IPS DF 4.7 (cell line): ENCODE results near the gene CAPN15.

Experiments
- DNase-seq: peaks from one replicate; pipeline ENCODE4 v3.0.0-alpha.2; 2013; ENCODE audit warnings: low spot score; ENCODE audit errors: extremely low read depth

Gene CAPN15

GRCh38 chr16:544517-544916 lies 17.0 kb downstream of the CAPN15 start:
- no peak for DNase-seq

- no peak for DNase-seq
Measured at GRCh38 chr16:546909-547770, 19.6 kb downstream of the CAPN15 start.

- DNase-seq: no peak
Measured at GRCh38 chr16:548586-548985, 21.1 kb downstream of the CAPN15 start.

DNA sequence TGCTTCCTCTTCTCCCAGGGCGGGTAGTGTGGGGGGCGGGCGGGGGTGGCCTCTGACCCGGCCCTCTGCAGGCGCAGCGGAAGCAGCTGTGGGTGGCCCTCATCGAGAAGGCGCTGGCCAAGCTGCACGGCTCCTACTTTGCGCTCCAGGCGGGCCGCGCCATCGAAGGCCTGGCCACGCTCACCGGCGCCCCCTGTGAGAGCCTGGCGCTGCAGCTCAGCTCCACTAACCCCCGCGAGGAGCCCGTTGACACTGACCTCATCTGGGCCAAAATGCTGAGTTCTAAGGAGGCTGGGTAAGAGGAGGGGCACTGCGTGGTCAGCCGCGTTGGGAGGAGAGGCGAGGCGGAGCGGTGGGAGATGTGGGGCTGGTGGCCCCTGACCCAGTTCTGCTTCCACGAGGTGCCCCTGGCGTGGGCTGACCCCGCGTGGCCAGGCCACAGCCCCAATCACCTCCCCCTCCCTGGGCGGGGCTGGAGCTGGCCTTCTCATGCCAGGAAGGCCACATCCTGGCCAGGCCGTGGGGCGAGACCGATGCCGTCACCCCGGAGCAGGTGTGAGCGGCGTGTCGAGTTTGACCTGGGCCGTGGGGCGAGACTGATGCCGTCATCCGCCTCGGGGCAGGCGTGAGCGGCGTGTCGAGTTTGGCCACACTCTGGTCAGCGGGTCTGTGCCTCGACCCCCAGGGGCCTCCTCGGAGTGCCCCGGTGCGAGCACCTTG lies 22.2 kb downstream of the CAPN15 start:
- no peak for DNase-seq

DNA sequence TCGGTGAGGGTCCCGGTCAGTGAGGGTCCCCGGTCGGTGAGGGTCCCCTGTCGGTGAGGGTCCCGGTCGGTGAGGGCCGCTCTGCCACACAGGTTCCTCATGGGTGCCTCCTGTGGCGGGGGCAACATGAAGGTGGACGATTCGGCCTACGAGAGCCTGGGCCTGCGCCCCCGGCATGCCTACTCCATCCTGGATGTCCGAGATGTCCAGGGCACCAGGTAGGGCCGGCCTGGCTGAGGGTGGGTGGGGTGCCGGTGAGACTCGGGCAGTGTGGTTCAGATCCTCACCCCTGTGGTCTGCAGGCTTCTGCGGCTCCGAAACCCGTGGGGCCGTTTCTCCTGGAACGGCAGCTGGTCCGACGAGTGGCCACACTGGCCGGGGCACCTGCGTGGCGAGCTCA lies 23.7 kb downstream of the CAPN15 start:
- no peak for DNase-seq

DNA sequence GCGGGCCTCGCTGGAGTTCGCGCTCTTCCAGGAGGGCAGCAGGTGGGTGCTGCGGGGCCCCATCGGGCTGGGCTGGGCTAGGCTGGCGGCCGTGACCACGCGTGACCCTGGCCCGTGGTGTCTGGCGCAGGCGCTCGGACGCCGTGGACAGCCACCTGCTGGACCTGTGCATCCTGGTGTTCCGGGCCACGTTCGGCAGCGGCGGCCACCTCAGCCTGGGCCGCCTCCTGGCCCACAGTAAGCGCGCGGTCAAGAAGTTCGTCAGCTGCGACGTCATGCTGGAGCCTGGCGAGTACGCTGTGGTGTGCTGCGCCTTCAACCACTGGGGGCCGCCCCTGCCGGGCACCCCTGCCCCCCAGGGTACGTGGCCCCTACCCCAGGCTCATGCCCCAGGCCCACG lies 24.7 kb downstream of the CAPN15 start:
- no peak for DNase-seq

GRCh38 chr16:553601-554296 lies 26.2 kb downstream of the CAPN15 start:
- DNase-seq: no peak

GRCh38 chr16:554297-554621 lies 26.7 kb downstream of the CAPN15 start:
- no peak for DNase-seq

DNA sequence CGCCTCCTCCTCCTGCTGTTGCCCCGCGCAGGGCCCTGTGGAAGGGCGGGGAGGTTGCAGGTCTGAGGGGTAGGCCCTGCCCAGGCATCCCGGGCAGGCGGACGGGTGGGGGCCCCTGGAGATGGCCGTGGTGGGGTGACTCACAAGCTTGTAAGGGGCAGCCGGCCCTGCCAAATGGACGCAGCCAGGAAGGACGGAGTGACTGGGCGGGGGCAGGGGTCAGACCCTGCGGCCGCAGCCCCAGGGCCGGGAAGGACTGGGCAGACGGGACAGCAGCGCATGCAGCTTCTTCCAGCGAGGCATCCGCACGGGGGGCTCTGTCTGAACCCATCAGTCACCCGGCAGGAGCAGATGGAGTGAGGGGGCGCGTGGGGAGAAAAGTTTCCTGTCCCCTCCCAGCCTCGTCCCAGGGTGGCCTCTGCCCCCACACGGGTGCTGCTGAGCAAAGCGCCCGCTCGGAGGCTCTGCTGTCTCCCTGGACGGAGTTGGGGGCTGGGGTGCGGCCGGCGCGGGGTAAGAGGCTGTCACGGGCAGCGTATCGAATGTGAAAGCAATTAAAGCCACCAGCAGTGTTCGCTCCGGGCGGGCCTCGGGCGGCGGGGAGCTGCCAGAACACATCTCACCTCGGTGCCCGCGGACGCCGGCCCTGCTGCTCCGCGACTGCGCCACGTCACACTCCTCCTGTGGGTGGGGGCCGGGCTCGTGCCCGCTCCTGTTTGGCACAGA lies 27.3 kb downstream of the CAPN15 start:
- DNase-seq: no peak

DNA sequence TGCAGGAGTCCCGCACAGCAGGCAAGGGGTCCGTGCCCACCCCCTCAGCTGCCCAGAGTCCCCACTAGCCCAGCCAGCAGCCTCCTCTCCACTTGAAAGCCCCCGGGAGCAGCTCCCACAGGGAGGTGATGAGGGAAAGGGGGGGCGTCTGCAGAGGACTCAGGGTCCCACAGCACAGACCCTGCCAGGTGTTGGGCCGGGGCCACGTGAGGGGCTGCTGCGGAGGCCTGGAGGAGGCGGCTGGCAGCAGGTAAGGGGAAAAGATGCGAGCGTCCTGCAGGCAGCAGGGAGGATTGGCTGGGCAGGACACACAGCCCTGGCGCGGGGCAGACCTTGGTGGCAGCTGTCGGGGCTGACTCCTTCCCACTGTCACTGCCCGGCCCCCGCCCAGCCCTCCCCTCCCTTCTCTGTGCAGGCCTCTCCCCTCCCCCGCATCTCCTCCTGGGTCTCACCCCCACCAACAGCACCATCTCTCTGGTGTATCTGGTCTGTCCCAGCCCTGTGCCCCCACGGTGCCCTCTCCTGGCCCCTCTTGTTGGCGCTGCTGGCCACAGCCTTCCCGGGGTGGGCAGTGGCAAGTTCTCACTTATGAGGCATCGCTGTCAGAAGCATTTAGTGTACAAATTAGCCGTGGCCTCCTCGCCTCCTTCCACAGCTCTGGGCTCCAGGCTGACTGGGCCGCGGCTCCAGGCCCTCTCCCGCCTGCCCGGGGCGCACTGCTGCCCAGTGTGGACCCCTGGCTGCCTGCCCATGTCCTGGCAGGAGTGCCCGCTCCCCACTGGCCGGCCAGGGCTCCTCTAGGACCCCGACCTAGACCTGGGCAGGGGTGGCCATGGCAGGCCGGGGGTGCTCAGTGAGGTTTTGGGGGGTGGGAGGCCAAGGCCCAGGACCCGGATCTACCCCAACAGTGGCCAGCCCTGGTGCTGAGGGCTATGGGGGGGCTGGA lies 28.3 kb downstream of the CAPN15 start:
- no peak for DNase-seq

GRCh38 chr16:556474-557173 lies 29.1 kb downstream of the CAPN15 start:
- no peak for DNase-seq

DNA sequence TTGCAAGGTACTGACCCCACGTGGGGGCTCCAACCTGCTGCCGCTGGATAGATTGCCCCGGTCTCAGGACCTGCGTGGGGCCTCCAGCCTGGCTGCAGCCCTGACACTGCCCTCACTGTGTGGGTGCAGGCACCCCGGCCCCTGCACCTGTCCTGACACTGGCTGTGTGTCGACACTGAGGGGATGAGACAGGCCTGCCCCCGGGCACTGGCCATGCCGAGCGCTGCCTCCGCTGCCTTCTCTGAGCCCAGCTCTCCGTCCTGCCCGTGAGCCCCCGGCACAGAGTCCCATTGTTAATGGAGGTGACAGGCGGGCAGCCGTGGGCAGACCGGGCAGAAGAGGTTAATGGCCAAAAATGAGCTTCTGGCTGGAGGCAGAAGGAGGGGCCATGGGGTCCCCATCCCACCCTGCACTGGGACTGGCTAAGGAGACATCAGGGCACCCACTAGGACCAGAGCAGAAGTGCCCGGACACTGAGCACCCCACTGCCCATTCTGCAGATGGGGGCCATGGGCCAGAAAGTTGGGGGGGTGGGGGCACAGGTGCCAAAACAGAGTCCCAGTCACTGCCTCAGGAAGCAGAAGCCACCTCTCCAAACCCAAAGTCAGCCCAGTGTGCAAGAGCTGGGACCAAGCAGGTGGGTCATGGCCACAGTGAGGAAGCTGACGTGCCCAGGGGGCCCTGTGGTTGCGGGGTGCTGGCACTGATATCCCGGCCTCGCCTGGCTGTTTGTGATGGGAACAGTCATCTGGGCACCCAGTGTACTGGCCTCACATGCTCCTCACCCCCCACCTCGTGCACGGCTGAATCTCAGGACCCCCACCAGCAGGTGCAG lies 30.2 kb downstream of the CAPN15 start:
- DNase-seq: no peak

DNA sequence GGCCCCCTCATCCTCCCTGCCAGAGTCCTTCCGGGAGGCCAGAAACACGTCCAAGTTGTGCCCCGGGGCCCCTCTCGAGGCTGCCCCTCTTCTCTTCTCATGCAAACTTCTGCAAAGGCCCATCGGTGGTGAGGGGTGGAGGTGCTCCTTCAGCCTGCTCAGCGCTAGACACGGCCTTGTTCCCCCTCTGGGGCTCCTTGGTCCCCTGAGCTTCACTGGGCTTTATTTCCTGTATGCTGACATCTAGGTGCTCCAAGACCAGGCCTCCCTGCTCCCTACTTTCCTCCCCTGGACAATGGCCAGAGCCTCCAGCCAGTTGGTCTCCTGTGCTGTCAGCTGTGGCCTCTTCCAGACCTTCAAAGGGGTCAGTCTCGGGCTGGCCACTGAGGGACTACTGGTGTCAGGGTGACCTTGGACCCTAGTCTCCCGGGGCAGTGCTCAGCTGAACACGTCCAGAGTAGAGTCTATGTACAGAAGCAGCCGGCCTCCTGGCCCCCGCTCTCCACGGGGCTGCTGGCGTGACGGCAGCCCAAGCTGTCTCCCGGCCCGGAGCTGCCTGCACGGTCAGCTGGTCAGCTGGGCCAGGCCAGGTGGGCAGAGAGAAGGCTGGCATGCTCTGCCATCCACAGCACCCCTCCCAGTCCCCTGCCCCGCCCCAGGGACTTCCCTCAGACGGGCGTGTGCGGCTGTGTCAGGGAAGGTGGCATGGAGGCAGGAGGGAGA lies 30.9 kb downstream of the CAPN15 start:
- no peak for DNase-seq

DNA sequence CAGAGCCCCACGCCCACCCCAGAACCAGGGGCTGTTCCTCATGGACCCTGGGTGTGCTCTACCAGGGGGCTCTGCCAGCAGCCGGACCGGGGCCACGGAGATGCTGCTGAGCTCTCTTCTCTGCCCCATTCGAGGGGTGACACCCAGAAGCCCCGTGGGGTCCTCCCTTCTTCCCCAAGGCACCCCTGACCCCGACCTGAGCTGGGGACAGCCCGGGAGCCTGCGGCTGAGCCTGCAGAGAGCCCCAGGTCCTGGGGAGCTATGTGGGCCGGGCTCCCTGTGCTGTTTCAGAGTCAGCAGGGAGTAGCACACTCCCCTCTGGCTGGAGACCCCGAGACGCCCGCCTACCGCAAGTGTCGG lies 31.5 kb downstream of the CAPN15 start:
- no peak for DNase-seq

DNA sequence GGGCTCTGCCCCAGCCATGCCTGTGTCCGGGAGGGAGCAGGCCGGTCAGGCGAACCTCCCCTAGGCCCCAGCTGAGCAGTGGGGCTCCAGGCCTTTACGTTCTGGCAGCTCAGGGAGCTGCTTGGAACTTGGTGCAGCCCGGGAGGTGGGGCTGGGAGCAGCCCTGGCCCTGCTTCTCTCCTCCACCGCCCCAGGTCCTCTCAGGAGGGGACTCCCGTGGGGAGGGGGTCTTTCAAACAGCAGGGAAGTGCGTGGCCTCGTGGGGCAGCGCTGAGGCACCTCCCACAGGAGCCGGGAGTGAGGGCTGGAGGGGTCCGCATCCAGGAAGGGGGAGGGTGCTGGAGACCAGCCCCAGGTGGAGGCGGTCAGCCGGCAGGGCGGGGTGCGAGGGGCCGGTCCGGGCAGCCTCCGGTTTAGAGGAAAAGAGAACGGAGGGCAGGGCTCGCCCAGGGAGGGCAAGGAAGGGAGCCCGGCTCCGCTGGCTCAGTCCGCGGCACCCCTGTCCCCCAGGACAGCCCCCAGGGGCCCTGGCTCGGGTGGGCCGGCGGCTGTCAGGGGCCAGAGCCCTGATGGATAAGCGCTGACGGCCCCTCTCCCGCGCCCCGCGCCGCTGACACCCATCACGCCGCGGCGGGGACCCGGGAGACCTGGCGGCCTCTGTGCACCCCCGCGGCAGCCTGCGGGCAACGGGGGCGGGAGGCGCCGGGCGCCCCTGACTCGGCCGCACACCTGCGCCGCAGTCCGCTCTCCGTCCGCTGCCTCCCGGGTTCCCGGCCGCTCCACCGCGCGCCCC lies 32.1 kb downstream of the CAPN15 start:
- DNase-seq: no peak

GRCh38 chr16:560204-560700 lies 32.7 kb downstream of the CAPN15 start, which contains the start of gene PRR35:
PRR35 (plus strand) TSS chr16:560394; CDS start chr16:563295, 2,901 bp downstream.
- DNase-seq: no peak

GRCh38 chr16:560701-561412 lies 33.3 kb downstream of the CAPN15 start:
- DNase-seq: no peak
